Liver (tissue), 9 donors: ENCODE data around the gene CHMP4A. TPM values are rescaled to one million over a fixed set of nuclear protein-coding genes. Genes with fewer than 3 reads are reported as not detected.

ENCODE experiments used
- DNase-seq: peaks from one replicate; pipeline ENCODE4 v3.0.0-alpha.2; 2017; ENCODE audit warnings: low spot score
- H3K27ac ChIP-seq, 2 donors: one replicate each; pipeline ENCODE4 v1.7.0; 2013; ENCODE audit warnings: inconsistent platforms in 2 of 2, low read length in 2 of 2, control low read depth in 1 of 2, low read depth in 1 of 2, mild to moderate bottlenecking in 1 of 2
- H3K27me3 ChIP-seq, 4 donors: one replicate each; pipeline versions ENCODE4 v1.6.1 to v1.7.0; 2013; ENCODE audit warnings: low read length in 3 of 4, inconsistent platforms in 1 of 4, mild to moderate bottlenecking in 1 of 4, moderate library complexity in 1 of 4; ENCODE audit not compliant: control insufficient read depth in 4 of 4, insufficient read depth in 4 of 4
- H3K36me3 ChIP-seq, 4 donors: one replicate each; pipeline versions ENCODE4 v1.6.1 to v1.7.0; 2013; ENCODE audit warnings: low read length in 3 of 4, mild to moderate bottlenecking in 3 of 4, low read depth in 1 of 4, moderate library complexity in 1 of 4; ENCODE audit not compliant: control insufficient read depth in 4 of 4, insufficient read depth in 3 of 4
- H3K4me1 ChIP-seq, 4 donors: one replicate each; pipeline versions ENCODE4 v1.6.1 to v1.7.0; 2013; ENCODE audit warnings: low read length in 3 of 4, mild to moderate bottlenecking in 3 of 4, moderate library complexity in 1 of 4; ENCODE audit not compliant: control insufficient read depth in 4 of 4, insufficient read depth in 4 of 4
- H3K4me3 ChIP-seq, 3 donors: one replicate each; pipeline versions ENCODE4 v1.6.1 to v1.7.0; 2013; ENCODE audit warnings: low read length in 3 of 3, control low read depth in 1 of 3, low read depth in 1 of 3, mild to moderate bottlenecking in 1 of 3
- H3K9ac ChIP-seq, 2 donors: one replicate each; pipeline ENCODE4 v1.7.0; 2013; ENCODE audit warnings: low read length in 2 of 2, mild to moderate bottlenecking in 2 of 2, moderate library complexity in 2 of 2, control low read depth in 1 of 2, low read depth in 1 of 2
- H3K9me3 ChIP-seq, 4 donors: one replicate each; pipeline versions ENCODE4 v1.6.1 to v1.7.0; 2013; ENCODE audit warnings: low read length in 3 of 4; ENCODE audit not compliant: control insufficient read depth in 4 of 4
- ATF3 ChIP-seq: IDR thresholded peaks from 2 replicates; pipeline ENCODE4 v1.6.1; 2016; ENCODE audit warnings: antibody characterized with exemption
- EGR1 ChIP-seq, 2 donors: IDR thresholded peaks; 2 replicates each; pipeline ENCODE4 v1.6.1; 2016 to 2018; ENCODE audit warnings: antibody characterized with exemption in 2 of 2, low read depth in 2 of 2
- FOXA1 ChIP-seq: IDR thresholded peaks from 2 replicates; pipeline ENCODE4 v1.6.1; 2016; ENCODE audit warnings: antibody characterized with exemption
- FOXA2 ChIP-seq: IDR thresholded peaks from 2 replicates; pipeline ENCODE4 v1.6.1; 2016; ENCODE audit warnings: antibody characterized with exemption
- GABPA ChIP-seq, 2 donors: IDR thresholded peaks in 1 of 2; conservative IDR thresholded peaks in 1 of 2; 2 replicates each; pipeline ENCODE4 v1.6.1; 2016; ENCODE audit warnings: antibody characterized with exemption in 2 of 2, mild to moderate bottlenecking in 1 of 2, moderate library complexity in 1 of 2
- HNF4A ChIP-seq, 2 donors: conservative IDR thresholded peaks; 2 replicates each; pipeline ENCODE4 v1.6.1; 2016; ENCODE audit warnings: antibody characterized with exemption in 2 of 2, mild to moderate bottlenecking in 2 of 2
- HNF4G ChIP-seq: IDR thresholded peaks from 2 replicates; pipeline ENCODE4 v1.6.1; 2016; ENCODE audit warnings: antibody characterized with exemption
- JUND ChIP-seq, 2 donors: IDR thresholded peaks; 2 replicates each; pipeline ENCODE4 v1.6.1; 2016; ENCODE audit warnings: antibody characterized with exemption in 2 of 2
- MAX ChIP-seq: IDR thresholded peaks from 2 replicates; pipeline ENCODE4 v1.6.1; 2016; ENCODE audit warnings: antibody characterized with exemption
- NR2F2 ChIP-seq: IDR thresholded peaks from 2 replicates; pipeline ENCODE4 v1.6.1; 2016; ENCODE audit warnings: antibody characterized with exemption
- RAD21 ChIP-seq, 2 donors: IDR thresholded peaks; 2 replicates each; pipeline ENCODE4 v1.6.1; 2016; ENCODE audit warnings: antibody characterized with exemption in 2 of 2, mild to moderate bottlenecking in 2 of 2
- REST ChIP-seq: IDR thresholded peaks from 2 replicates; pipeline ENCODE4 v1.6.1; 2016; ENCODE audit warnings: antibody characterized with exemption, mild to moderate bottlenecking
- RXRA ChIP-seq, 2 donors: IDR thresholded peaks; 2 replicates each; pipeline ENCODE4 v1.6.1; 2017 to 2018; ENCODE audit warnings: antibody characterized with exemption in 2 of 2, mild to moderate bottlenecking in 1 of 2
- SP1 ChIP-seq: IDR thresholded peaks from 2 replicates; pipeline ENCODE4 v1.6.1; 2018; ENCODE audit warnings: antibody characterized with exemption, mild to moderate bottlenecking
- TAF1 ChIP-seq: conservative IDR thresholded peaks from 2 replicates; pipeline ENCODE4 v1.6.1; 2016; ENCODE audit warnings: antibody characterized with exemption, mild to moderate bottlenecking
- YY1 ChIP-seq: IDR thresholded peaks from 2 replicates; pipeline ENCODE4 v1.6.1; 2016; ENCODE audit warnings: antibody characterized with exemption, mild to moderate bottlenecking
- ZBTB33 ChIP-seq: IDR thresholded peaks from 2 replicates; pipeline ENCODE4 v1.6.1; 2016; ENCODE audit warnings: antibody characterized with exemption
- WGBS: extraction: QIAGEN DNeasy Blood & Tissue Kit; methylation state at CpG from one replicate; pipeline ENCODE4 v1.1.7; 2013; 5-methylcytosine and 5-hydroxymethylcytosine counted together
- polyA plus RNA-seq, 2 donors: library from polyadenylated mRNA; stranded (reverse) in 1 of 2; unstranded in 1 of 2; fragments of 200-250 nt in 1 of 2; fragments of >200 nt in 1 of 2; fragmentation: Nextera tagmentation in 1 of 2; extraction: Ambion mirVana in 1 of 2; gene quantifications; one replicate each; pipeline versions ENCODE4 v1.2.1 to v1.2.3, GENCODE V29; 2013 to 2015
- total RNA-seq, 2 donors: library from RNA; depleted of rRNA; stranded (reverse); fragments of >200 nt; gene quantifications; one replicate each; pipeline ENCODE4 v1.2.3, GENCODE V29; 2014
- donor health status: healthy.
- donor health status: healthy.
- donor health status: healthy.
- donor health status: healthy.
- donor health status: healthy.

Gene CHMP4A
- total and polyA plus RNA-seq, 4 donors: 14.6 to 38.7 (median 28.0) TPM

- TF ChIP-seq EGR1 (IDR thresholded peaks at IDR 0.05; ENCODE audit: low read depth in 2 of 2) (no peak), FOXA2 (no peak), ATF3 (no peak), JUND (IDR thresholded peaks at IDR 0.05) (no peak), TAF1 (no peak), SP1 (no peak), RXRA (IDR thresholded peaks at IDR 0.05) (no peak), RAD21 (IDR thresholded peaks at IDR 0.05) (no peak), FOXA1 (no peak), GABPA (IDR thresholded peaks at IDR 0.05 in 1 of 2, conservative IDR thresholded peaks at IDR 0.05 in 1 of 2) (no peak), HNF4A (conservative IDR thresholded peaks at IDR 0.05) (no peak), REST (no peak), MAX (no peak), HNF4G (no peak), ZBTB33 (no peak), NR2F2 (no peak), YY1 (no peak)
- H3K36me3 ChIP-seq: peaks cover 0 to 23% (median 3%) of the 10 kb centered on the region in 4 donors
- 94% methylated on average over 19 of the region's 19 CpGs for WGBS
Observed at GRCh38 chr14:24261969-24262327, 48.7 kb upstream of the CHMP4A start.

GRCh38 chr14:24261256-24261968 is 48.1 kb upstream of the CHMP4A start:
- Histone ChIP-seq H3K4me3 (no peak overlapping the region), H3K9ac (no peak overlapping the region), H3K36me3 (peaks cover 0 to 18% (median 3%) of the 10 kb centered on the region in 4 donors), H3K27ac (no peak overlapping the region), H3K9me3 (no peaks in the 10 kb centered on the region), H3K4me1 (no peaks in the 10 kb centered on the region), H3K27me3 (no peaks in the 10 kb centered on the region)
- 96% methylated on average over 20 of the region's 20 CpGs for WGBS
- no peak for DNase-seq
- TF ChIP-seq ATF3: no peak
- no peak for TF ChIP-seq NR2F2
- no peak for TF ChIP-seq TAF1
- TF ChIP-seq MAX: no peak
- no peak for TF ChIP-seq GABPA (IDR thresholded peaks at IDR 0.05 in 1 of 2, conservative IDR thresholded peaks at IDR 0.05 in 1 of 2)
- TF ChIP-seq ZBTB33: no peak
- TF ChIP-seq RAD21 (IDR thresholded peaks at IDR 0.05): no peak
- no peak for TF ChIP-seq REST
- TF ChIP-seq EGR1 (IDR thresholded peaks at IDR 0.05; ENCODE audit: low read depth in 2 of 2): no peak

More at GRCh38 chr14:24261969-24262327, 48.7 kb upstream of the CHMP4A start:
- Histone ChIP-seq H3K4me1 (no peaks in the 10 kb centered on the region), H3K27ac (no peak overlapping the region), H3K9ac (no peak overlapping the region), H3K4me3 (no peak overlapping the region), H3K27me3 (no peaks in the 10 kb centered on the region), H3K9me3 (no peaks in the 10 kb centered on the region)
- no peak for DNase-seq
